Measurements from ENCODE around the gene SCGB3A1.

SCGB3A1 gene

GRCh38 chr5:180605554-180606214, 14.4 kb upstream of the SCGB3A1 start:
- no peak overlapping the region for H3K9ac ChIP-seq (ENCODE audit: low read depth in 1 of 2, low read length in 2 of 2)
- H3K4me1 ChIP-seq (ENCODE audit: control insufficient read depth in 2 of 2, insufficient read depth in 2 of 2, low read length in 2 of 2) = no peaks in the 10 kb centered on the region
- H3K27ac ChIP-seq (ENCODE audit: low read depth in 2 of 2, low read length in 2 of 2) = no peak overlapping the region
- H3K9me3 ChIP-seq (ENCODE audit: control insufficient read depth in 2 of 2, low read length in 2 of 2) = no peaks in the 10 kb centered on the region
- no peaks in the 10 kb centered on the region for H3K27me3 ChIP-seq (ENCODE audit: control insufficient read depth in 2 of 2, insufficient read depth in 2 of 2, low read length in 2 of 2)
- no peaks in the 10 kb centered on the region for H3K36me3 ChIP-seq (ENCODE audit: control insufficient read depth in 2 of 2, insufficient read depth in 2 of 2, low read length in 2 of 2)
- H3K4me3 ChIP-seq (ENCODE audit: low read length in 2 of 2) = no peak overlapping the region

- Histone ChIP-seq H3K36me3 (ENCODE audit: control insufficient read depth in 2 of 2, insufficient read depth in 2 of 2, low read length in 2 of 2) (no peaks in the 10 kb centered on the region), H3K4me1 (ENCODE audit: control insufficient read depth in 2 of 2, insufficient read depth in 2 of 2, low read length in 2 of 2) (no peaks in the 10 kb centered on the region), H3K4me3 (ENCODE audit: low read length in 2 of 2) (no peak overlapping the region), H3K9ac (ENCODE audit: low read depth in 1 of 2, low read length in 2 of 2) (no peak overlapping the region), H3K9me3 (ENCODE audit: control insufficient read depth in 2 of 2, low read length in 2 of 2) (no peaks in the 10 kb centered on the region), H3K27ac (ENCODE audit: low read depth in 2 of 2, low read length in 2 of 2) (no peak overlapping the region), H3K27me3 (ENCODE audit: control insufficient read depth in 2 of 2, insufficient read depth in 2 of 2, low read length in 2 of 2) (no peaks in the 10 kb centered on the region)
These were observed 13.0 kb upstream of the SCGB3A1 start for GRCh38 chr5:180604271-180604670.

- H3K27me3 ChIP-seq (ENCODE audit: control insufficient read depth in 2 of 2, insufficient read depth in 2 of 2, low read length in 2 of 2) = no peaks in the 10 kb centered on the region
- no peak overlapping the region for H3K9ac ChIP-seq (ENCODE audit: low read depth in 1 of 2, low read length in 2 of 2)
- H3K9me3 ChIP-seq (ENCODE audit: control insufficient read depth in 2 of 2, low read length in 2 of 2) = no peaks in the 10 kb centered on the region
- no peaks in the 10 kb centered on the region for H3K36me3 ChIP-seq (ENCODE audit: control insufficient read depth in 2 of 2, insufficient read depth in 2 of 2, low read length in 2 of 2)
- H3K27ac ChIP-seq (ENCODE audit: low read depth in 2 of 2, low read length in 2 of 2) = no peak overlapping the region
- H3K4me1 ChIP-seq (ENCODE audit: control insufficient read depth in 2 of 2, insufficient read depth in 2 of 2, low read length in 2 of 2) = no peaks in the 10 kb centered on the region
- no peak overlapping the region for H3K4me3 ChIP-seq (ENCODE audit: low read length in 2 of 2)
These were observed 11.8 kb upstream of the SCGB3A1 start for GRCh38 chr5:180603076-180603594.

- H3K27ac ChIP-seq (ENCODE audit: low read depth in 2 of 2, low read length in 2 of 2) = no peak overlapping the region
- H3K4me3 ChIP-seq (ENCODE audit: low read length in 2 of 2) = no peak overlapping the region
- no peak overlapping the region for H3K9ac ChIP-seq (ENCODE audit: low read depth in 1 of 2, low read length in 2 of 2)
- H3K36me3 ChIP-seq (ENCODE audit: control insufficient read depth in 2 of 2, insufficient read depth in 2 of 2, low read length in 2 of 2) = no peaks in the 10 kb centered on the region
- no peaks in the 10 kb centered on the region for H3K4me1 ChIP-seq (ENCODE audit: control insufficient read depth in 2 of 2, insufficient read depth in 2 of 2, low read length in 2 of 2)
- H3K27me3 ChIP-seq (ENCODE audit: control insufficient read depth in 2 of 2, insufficient read depth in 2 of 2, low read length in 2 of 2) = no peaks in the 10 kb centered on the region
- H3K9me3 ChIP-seq (ENCODE audit: control insufficient read depth in 2 of 2, low read length in 2 of 2) = no peaks in the 10 kb centered on the region
These were observed 11.3 kb upstream of the SCGB3A1 start for GRCh38 chr5:180602481-180603075.

- no peaks in the 10 kb centered on the region for H3K4me1 ChIP-seq (ENCODE audit: control insufficient read depth in 2 of 2, insufficient read depth in 2 of 2, low read length in 2 of 2)
- H3K9ac ChIP-seq (ENCODE audit: low read depth in 1 of 2, low read length in 2 of 2) = no peak overlapping the region
- no peaks in the 10 kb centered on the region for H3K36me3 ChIP-seq (ENCODE audit: control insufficient read depth in 2 of 2, insufficient read depth in 2 of 2, low read length in 2 of 2)
- no peaks in the 10 kb centered on the region for H3K9me3 ChIP-seq (ENCODE audit: control insufficient read depth in 2 of 2, low read length in 2 of 2)
- no peak overlapping the region for H3K27ac ChIP-seq (ENCODE audit: low read depth in 2 of 2, low read length in 2 of 2)
- H3K4me3 ChIP-seq (ENCODE audit: low read length in 2 of 2) = no peak overlapping the region
- no peaks in the 10 kb centered on the region for H3K27me3 ChIP-seq (ENCODE audit: control insufficient read depth in 2 of 2, insufficient read depth in 2 of 2, low read length in 2 of 2)
These were observed 10.5 kb upstream of the SCGB3A1 start for GRCh38 chr5:180601591-180602480.

- Histone ChIP-seq H3K9me3 (ENCODE audit: control insufficient read depth in 2 of 2, low read length in 2 of 2) (no peaks in the 10 kb centered on the region), H3K9ac (ENCODE audit: low read depth in 1 of 2, low read length in 2 of 2) (no peak overlapping the region), H3K27me3 (ENCODE audit: control insufficient read depth in 2 of 2, insufficient read depth in 2 of 2, low read length in 2 of 2) (no peaks in the 10 kb centered on the region), H3K27ac (ENCODE audit: low read depth in 2 of 2, low read length in 2 of 2) (no peak overlapping the region), H3K4me3 (ENCODE audit: low read length in 2 of 2) (no peak overlapping the region), H3K36me3 (ENCODE audit: control insufficient read depth in 2 of 2, insufficient read depth in 2 of 2, low read length in 2 of 2) (no peaks in the 10 kb centered on the region), H3K4me1 (ENCODE audit: control insufficient read depth in 2 of 2, insufficient read depth in 2 of 2, low read length in 2 of 2) (no peaks in the 10 kb centered on the region)
These were observed 9.3 kb upstream of the SCGB3A1 start for GRCh38 chr5:180600554-180601041.

- no peak overlapping the region for H3K27ac ChIP-seq (ENCODE audit: low read depth in 2 of 2, low read length in 2 of 2)
- no peaks in the 10 kb centered on the region for H3K27me3 ChIP-seq (ENCODE audit: control insufficient read depth in 2 of 2, insufficient read depth in 2 of 2, low read length in 2 of 2)
- no peaks in the 10 kb centered on the region for H3K9me3 ChIP-seq (ENCODE audit: control insufficient read depth in 2 of 2, low read length in 2 of 2)
- no peak overlapping the region for H3K4me3 ChIP-seq (ENCODE audit: low read length in 2 of 2)
- H3K4me1 ChIP-seq (ENCODE audit: control insufficient read depth in 2 of 2, insufficient read depth in 2 of 2, low read length in 2 of 2) = no peaks in the 10 kb centered on the region
- no peaks in the 10 kb centered on the region for H3K36me3 ChIP-seq (ENCODE audit: control insufficient read depth in 2 of 2, insufficient read depth in 2 of 2, low read length in 2 of 2)
- no peak overlapping the region for H3K9ac ChIP-seq (ENCODE audit: low read depth in 1 of 2, low read length in 2 of 2)
These were observed 8.8 kb upstream of the SCGB3A1 start for GRCh38 chr5:180599981-180600553.

GRCh38 chr5:180599590-180599914, 8.3 kb upstream of the SCGB3A1 start:
- Histone ChIP-seq H3K9ac (ENCODE audit: low read depth in 1 of 2, low read length in 2 of 2) (no peak overlapping the region), H3K4me3 (ENCODE audit: low read length in 2 of 2) (no peak overlapping the region), H3K4me1 (ENCODE audit: control insufficient read depth in 2 of 2, insufficient read depth in 2 of 2, low read length in 2 of 2) (no peaks in the 10 kb centered on the region), H3K36me3 (ENCODE audit: control insufficient read depth in 2 of 2, insufficient read depth in 2 of 2, low read length in 2 of 2) (no peaks in the 10 kb centered on the region), H3K27ac (ENCODE audit: low read depth in 2 of 2, low read length in 2 of 2) (no peak overlapping the region), H3K9me3 (ENCODE audit: control insufficient read depth in 2 of 2, low read length in 2 of 2) (no peaks in the 10 kb centered on the region), H3K27me3 (ENCODE audit: control insufficient read depth in 2 of 2, insufficient read depth in 2 of 2, low read length in 2 of 2) (no peaks in the 10 kb centered on the region)

- Histone ChIP-seq H3K27me3 (ENCODE audit: control insufficient read depth in 2 of 2, insufficient read depth in 2 of 2, low read length in 2 of 2) (no peaks in the 10 kb centered on the region), H3K27ac (ENCODE audit: low read depth in 2 of 2, low read length in 2 of 2) (no peak overlapping the region), H3K9me3 (ENCODE audit: control insufficient read depth in 2 of 2, low read length in 2 of 2) (no peaks in the 10 kb centered on the region), H3K4me1 (ENCODE audit: control insufficient read depth in 2 of 2, insufficient read depth in 2 of 2, low read length in 2 of 2) (no peaks in the 10 kb centered on the region), H3K36me3 (ENCODE audit: control insufficient read depth in 2 of 2, insufficient read depth in 2 of 2, low read length in 2 of 2) (no peaks in the 10 kb centered on the region), H3K4me3 (ENCODE audit: low read length in 2 of 2) (no peak overlapping the region), H3K9ac (ENCODE audit: low read depth in 1 of 2, low read length in 2 of 2) (no peak overlapping the region)
These were observed 7.7 kb upstream of the SCGB3A1 start for GRCh38 chr5:180598797-180599589.
